ENCODE results near the gene MRPS23. TPM values are rescaled to one million over a fixed set of nuclear protein-coding genes. Genes with fewer than 3 reads are reported as not detected.

MRPS23 gene
- total and polyA plus RNA-seq, 2 of the 8 experiments (the other 6 are each of a cell fraction or from before 2014, with no cell fraction given), result 38.6 to 60.4 TPM

- TF ChIP-seq ATF3 (IDR thresholded peaks at IDR 0.05; ENCODE audit: insufficient read depth, low read depth, low read length) (no peak), EGR1 (IDR thresholded peaks at IDR 0.05; ENCODE audit: borderline replicate concordance, low read depth, low read length) (no peak), RXRA (IDR thresholded peaks at IDR 0.05; ENCODE audit: insufficient read depth, low read depth, low read length) (no peak), GABPA (IDR thresholded peaks at IDR 0.05; ENCODE audit: borderline replicate concordance, insufficient read depth, low read length) (no peak), HDAC2 (IDR thresholded peaks at IDR 0.05; ENCODE audit: borderline replicate concordance in 1 of 2, low read depth in 2 of 2, low read length in 2 of 2) (no peak), SUZ12 (IDR thresholded peaks at IDR 0.05; ENCODE audit: low read length) (no peak), POLR2A (IDR thresholded peaks at IDR 0.05; ENCODE audit: control extremely low read depth in 1 of 2, low read depth in 2 of 2, low read length in 2 of 2) (no peak)
Measured at GRCh38 chr17:57873261-57874057, 23.6 kb upstream of the MRPS23 start (continued).
